Gastroesophageal sphincter (tissue), 3 donors: ENCODE data around the gene TBX1.

Source experiments
- CTCF ChIP-seq, 4 experiments: fragments of 200-600 bp in 2 of 4; fragments of 450-650 bp in 2 of 4; sonication (generic) in 1 of 4; IDR thresholded peaks; one replicate each; pipeline ENCODE4 v1.5.1; 2017 to 2019; ENCODE audit warnings: antibody characterized with exemption in 4 of 4, mild to moderate bottlenecking in 2 of 4, moderate library complexity in 2 of 4
- POLR2A ChIP-seq, 2 donors: fragments of 450-650 bp; IDR thresholded peaks; one replicate each; pipeline ENCODE4 v1.6.1; 2017; ENCODE audit warnings: antibody characterized with exemption in 2 of 2, mild to moderate bottlenecking in 2 of 2, moderate library complexity in 1 of 2

- TF ChIP-seq CTCF (IDR thresholded peaks at IDR 0.05) (no peak), POLR2A (IDR thresholded peaks at IDR 0.05) (no peak)
Measured at GRCh38 chr22:19770349-19771220, 10.0 kb downstream of the TBX1 start.
